HG02678 (cell line): ENCODE measurements around the gene TUBB4A.

Experiments used
- ATAC-seq: cut with Tn5 transposase; IDR thresholded peaks from one replicate; pipeline ENCODE4 v1.9.1; 2021; ENCODE audit warnings: mild to moderate bottlenecking, moderate library complexity; ENCODE audit not compliant: unreplicated experiment

Gene TUBB4A

GRCh38 chr19:6448045-6448444, 54.1 kb downstream of the TUBB4A start:
- no peak for ATAC-seq

- no peak for ATAC-seq
Observed at GRCh38 chr19:6446452-6446851, 55.7 kb downstream of the TUBB4A start.
